ENCODE results near the gene HOXA11.

Gene HOXA11

GRCh38 chr7:27141137-27141922 is 43.7 kb downstream of the HOXA11 start:
- H3K4me3 ChIP-seq (ENCODE audit: low read depth, low read length) = no peak overlapping the region
- TF ChIP-seq, protein P1, sequence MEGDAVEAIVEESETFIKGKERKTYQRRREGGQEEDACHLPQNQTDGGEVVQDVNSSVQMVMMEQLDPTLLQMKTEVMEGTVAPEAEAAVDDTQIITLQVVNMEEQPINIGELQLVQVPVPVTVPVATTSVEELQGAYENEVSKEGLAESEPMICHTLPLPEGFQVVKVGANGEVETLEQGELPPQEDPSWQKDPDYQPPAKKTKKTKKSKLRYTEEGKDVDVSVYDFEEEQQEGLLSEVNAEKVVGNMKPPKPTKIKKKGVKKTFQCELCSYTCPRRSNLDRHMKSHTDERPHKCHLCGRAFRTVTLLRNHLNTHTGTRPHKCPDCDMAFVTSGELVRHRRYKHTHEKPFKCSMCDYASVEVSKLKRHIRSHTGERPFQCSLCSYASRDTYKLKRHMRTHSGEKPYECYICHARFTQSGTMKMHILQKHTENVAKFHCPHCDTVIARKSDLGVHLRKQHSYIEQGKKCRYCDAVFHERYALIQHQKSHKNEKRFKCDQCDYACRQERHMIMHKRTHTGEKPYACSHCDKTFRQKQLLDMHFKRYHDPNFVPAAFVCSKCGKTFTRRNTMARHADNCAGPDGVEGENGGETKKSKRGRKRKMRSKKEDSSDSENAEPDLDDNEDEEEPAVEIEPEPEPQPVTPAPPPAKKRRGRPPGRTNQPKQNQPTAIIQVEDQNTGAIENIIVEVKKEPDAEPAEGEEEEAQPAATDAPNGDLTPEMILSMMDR (IDR thresholded peaks at IDR 0.05; ENCODE audit: low read depth, low read length) = no peak
- TF ChIP-seq POLR2A (IDR thresholded peaks at IDR 0.05; ENCODE audit: extremely low read depth, insufficient read length) = no peak
- TF ChIP-seq MAX (IDR thresholded peaks at IDR 0.05; ENCODE audit: low read depth, low read length) = no peak
- TF ChIP-seq MYC (IDR thresholded peaks at IDR 0.05; ENCODE audit: low read depth, low read length) = no peak
- DNase-seq (ENCODE audit: low read depth) = no peak

DNA sequence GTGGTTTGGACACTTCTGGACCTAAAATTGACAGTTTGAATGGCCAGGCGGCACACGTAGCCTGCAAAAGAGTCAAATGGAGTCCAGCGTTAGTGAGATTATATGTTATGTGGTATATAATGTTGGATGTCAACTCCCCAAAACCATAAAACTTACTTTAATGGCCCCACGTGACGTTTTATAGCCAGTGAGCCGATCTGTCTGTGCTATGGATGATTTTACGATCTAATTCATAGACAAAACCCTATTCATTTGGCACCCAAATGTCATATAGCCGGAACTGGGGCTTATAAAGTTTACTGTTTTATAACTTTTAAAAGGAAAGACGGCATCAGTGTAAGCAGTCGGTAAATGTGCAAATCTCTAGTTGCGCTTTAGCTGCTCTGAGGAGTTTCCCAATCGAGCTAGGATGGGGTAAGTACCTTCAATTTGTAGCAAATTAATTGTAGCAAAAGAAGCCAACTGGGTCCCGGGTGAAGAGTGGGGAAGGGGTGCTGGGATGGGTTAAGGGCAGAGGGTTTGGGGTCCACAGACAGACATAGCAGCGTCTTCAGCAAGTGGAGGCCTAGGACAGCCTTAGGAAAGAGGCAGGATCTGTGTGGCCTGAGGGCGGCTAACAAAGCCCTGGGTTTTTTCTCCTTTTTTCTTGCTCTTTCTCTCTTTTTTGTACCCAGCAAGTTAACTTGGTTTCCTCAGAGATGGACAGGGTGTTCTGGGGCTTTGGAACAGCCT is 44.7 kb downstream of the HOXA11 start:
- TF ChIP-seq MYC (IDR thresholded peaks at IDR 0.05; ENCODE audit: low read depth, low read length) (no peak), MAX (IDR thresholded peaks at IDR 0.05; ENCODE audit: low read depth, low read length) (no peak), POLR2A (IDR thresholded peaks at IDR 0.05; ENCODE audit: extremely low read depth, insufficient read length) (no peak)
- TF ChIP-seq, protein P1 (IDR thresholded peaks at IDR 0.05; ENCODE audit: low read depth, low read length) = no peak
- no peak overlapping the region for H3K4me3 ChIP-seq (ENCODE audit: low read depth, low read length)
- DNase-seq (ENCODE audit: low read depth) = no peak

- TF ChIP-seq, protein P1 (IDR thresholded peaks at IDR 0.05; ENCODE audit: low read depth, low read length) = no peak
- TF ChIP-seq MAX (IDR thresholded peaks at IDR 0.05; ENCODE audit: low read depth, low read length) (no peak), POLR2A (IDR thresholded peaks at IDR 0.05; ENCODE audit: extremely low read depth, insufficient read length) (no peak), MYC (IDR thresholded peaks at IDR 0.05; ENCODE audit: low read depth, low read length) (no peak)
- no peak overlapping the region for H3K4me3 ChIP-seq (ENCODE audit: low read depth, low read length)
Measured at GRCh38 chr7:27139334-27140125, 45.5 kb downstream of the HOXA11 start.

DNA sequence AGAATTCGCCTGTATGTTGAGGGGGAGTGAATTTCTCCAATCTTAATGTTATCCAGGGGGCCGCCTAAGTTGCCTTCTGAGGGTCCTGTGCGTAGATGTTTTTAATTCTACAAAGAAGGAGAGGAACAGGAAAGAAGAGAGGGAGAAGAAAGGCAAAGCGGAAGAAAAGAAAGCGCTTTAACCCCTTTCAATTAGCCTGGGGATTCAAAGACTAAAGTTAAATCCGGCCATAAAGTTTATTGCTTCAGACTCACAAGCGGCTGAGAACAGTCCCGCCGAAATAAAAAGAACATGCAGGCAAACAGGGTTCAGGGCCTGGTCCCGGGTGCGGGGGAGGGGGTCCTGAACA is 46.1 kb downstream of the HOXA11 start:
- no peak for DNase-seq (ENCODE audit: low read depth)
- TF ChIP-seq MYC (IDR thresholded peaks at IDR 0.05; ENCODE audit: low read depth, low read length) = no peak
- no peak for TF ChIP-seq MAX (IDR thresholded peaks at IDR 0.05; ENCODE audit: low read depth, low read length)
- TF ChIP-seq, protein P1 (IDR thresholded peaks at IDR 0.05; ENCODE audit: low read depth, low read length) = no peak
- TF ChIP-seq POLR2A (IDR thresholded peaks at IDR 0.05; ENCODE audit: extremely low read depth, insufficient read length) = no peak
- H3K4me3 ChIP-seq (ENCODE audit: low read depth, low read length) = no peak overlapping the region

More at GRCh38 chr7:27139334-27140125, 45.5 kb downstream of the HOXA11 start:
- DNase-seq (ENCODE audit: low read depth) = no peak

GRCh38 chr7:27138472-27138871 is 46.6 kb downstream of the HOXA11 start:
- TF ChIP-seq MYC (IDR thresholded peaks at IDR 0.05; ENCODE audit: low read depth, low read length) (no peak), POLR2A (IDR thresholded peaks at IDR 0.05; ENCODE audit: extremely low read depth, insufficient read length) (no peak), MAX (IDR thresholded peaks at IDR 0.05; ENCODE audit: low read depth, low read length) (no peak)
- TF ChIP-seq, protein P1 (IDR thresholded peaks at IDR 0.05; ENCODE audit: low read depth, low read length) = no peak
- no peak for DNase-seq (ENCODE audit: low read depth)
- no peak overlapping the region for H3K4me3 ChIP-seq (ENCODE audit: low read depth, low read length)
